ENCODE data around the gene MSH3. TPM values are rescaled to one million over a fixed set of nuclear protein-coding genes. Genes with fewer than 3 reads are reported as not detected.

The MSH3 gene
- total RNA-seq, 4 donors from 2014 or later, result 17.5 to 24.4 (median 21.2) TPM

- TF ChIP-seq CTCF (IDR thresholded peaks at IDR 0.05; ENCODE audit: low read depth), result no peak
Observed at GRCh38 chr5:80752427-80752826, 98.0 kb downstream of the MSH3 start.

- TF ChIP-seq CTCF (IDR thresholded peaks at IDR 0.05; ENCODE audit: low read depth), result no peak
Observed at GRCh38 chr5:80753712-80754111, 99.3 kb downstream of the MSH3 start.

DNA sequence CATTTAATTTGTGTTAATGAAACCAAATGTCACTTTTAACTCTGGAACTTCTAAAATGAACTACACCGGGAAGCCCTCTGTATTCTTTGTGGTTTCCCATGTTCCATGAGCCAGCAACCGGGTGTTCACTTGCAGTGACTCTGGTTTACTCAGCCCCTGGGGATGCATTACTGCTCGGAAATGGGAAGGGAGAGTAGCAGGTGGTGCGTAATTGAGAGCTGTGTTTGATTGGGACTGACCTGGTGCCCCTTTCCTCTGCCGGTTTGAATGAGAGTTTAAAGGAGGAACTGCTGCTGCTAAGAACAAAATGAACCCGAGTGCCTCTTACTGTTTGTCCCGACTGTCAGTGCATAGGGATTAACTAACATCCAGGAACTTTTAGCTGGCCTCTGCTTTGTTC is 100.4 kb downstream of the MSH3 start:
- no peak for TF ChIP-seq CTCF (IDR thresholded peaks at IDR 0.05; ENCODE audit: low read depth)

DNA sequence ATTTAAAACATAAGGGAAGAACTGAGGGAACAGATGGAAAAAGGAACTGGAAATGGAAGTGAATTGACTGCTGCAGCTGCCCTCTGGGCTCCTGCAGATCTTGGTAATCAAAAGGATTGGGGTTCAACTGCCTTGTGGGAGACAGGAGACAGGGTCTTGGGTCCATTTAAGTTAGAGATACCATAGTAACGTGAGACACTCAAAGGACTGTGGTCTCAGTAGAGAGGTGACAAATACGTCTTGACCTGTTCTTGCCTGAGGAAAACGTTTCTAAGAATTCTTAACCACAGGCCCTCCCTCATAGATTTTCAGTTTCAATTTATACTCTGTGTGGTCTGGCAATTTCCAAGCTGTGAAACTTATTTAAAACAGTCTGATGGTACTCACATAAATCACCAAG is 101.2 kb downstream of the MSH3 start:
- TF ChIP-seq CTCF (IDR thresholded peaks at IDR 0.05; ENCODE audit: low read depth), result no peak

GRCh38 chr5:80756292-80756691 is 101.8 kb downstream of the MSH3 start:
- no peak for TF ChIP-seq CTCF (IDR thresholded peaks at IDR 0.05; ENCODE audit: low read depth)

DNA sequence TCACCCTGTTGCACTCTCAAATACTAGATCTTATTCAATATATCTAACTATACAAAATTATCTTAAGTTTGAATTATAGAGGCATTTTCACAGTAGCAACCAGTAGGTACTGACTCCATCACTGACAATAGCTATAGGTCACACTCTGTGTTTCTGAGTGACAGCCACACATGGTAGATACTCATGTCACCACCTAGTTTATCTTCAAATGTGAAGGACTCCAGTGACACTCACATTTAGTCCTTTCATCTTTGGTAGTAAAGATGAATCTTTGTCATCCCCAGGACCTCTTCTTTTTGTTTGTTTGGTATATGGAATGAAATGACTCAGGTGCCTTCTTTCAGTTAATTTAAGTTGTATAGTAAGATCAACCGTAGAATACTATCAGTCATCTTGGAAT is 102.8 kb downstream of the MSH3 start:
- TF ChIP-seq CTCF (IDR thresholded peaks at IDR 0.05; ENCODE audit: low read depth), result no peak

- no peak for TF ChIP-seq CTCF (IDR thresholded peaks at IDR 0.05; ENCODE audit: low read depth)
Observed at GRCh38 chr5:80759866-80760577, 105.6 kb downstream of the MSH3 start.
